ENCODE results near the gene COL5A2.

COL5A2 gene

GRCh38 chr2:189159717-189160116 is 19.8 kb downstream of the COL5A2 start:
- H3K4me3 ChIP-seq (ENCODE audit: low read length): no peak overlapping the region
- H3K4me1 ChIP-seq (ENCODE audit: control insufficient read depth, low read depth, low read length): peaks cover 18% of the 10 kb centered on the region

GRCh38 chr2:189159273-189159672 is 20.3 kb downstream of the COL5A2 start:
- H3K36me3 ChIP-seq (ENCODE audit: control insufficient read depth, low read depth, low read length): no peaks in the 10 kb centered on the region
- no peak overlapping the region for H3K4me3 ChIP-seq (ENCODE audit: low read length)
- no peak overlapping the region for H3K27ac ChIP-seq (ENCODE audit: low read length)
- H3K9ac ChIP-seq (ENCODE audit: low read length): no peak overlapping the region
- no peaks in the 10 kb centered on the region for H3K9me3 ChIP-seq (ENCODE audit: control insufficient read depth, low read depth, low read length)
- H3K4me1 ChIP-seq (ENCODE audit: control insufficient read depth, low read depth, low read length): peaks cover 18% of the 10 kb centered on the region
- H3K27me3 ChIP-seq (ENCODE audit: control insufficient read depth, insufficient read depth, low read length): no peaks in the 10 kb centered on the region

More at GRCh38 chr2:189159717-189160116, 19.8 kb downstream of the COL5A2 start:
- Histone ChIP-seq H3K9ac (ENCODE audit: low read length) (no peak overlapping the region), H3K36me3 (ENCODE audit: control insufficient read depth, low read depth, low read length) (no peaks in the 10 kb centered on the region), H3K9me3 (ENCODE audit: control insufficient read depth, low read depth, low read length) (no peaks in the 10 kb centered on the region), H3K27me3 (ENCODE audit: control insufficient read depth, insufficient read depth, low read length) (no peaks in the 10 kb centered on the region), H3K27ac (ENCODE audit: low read length) (no peak overlapping the region)

GRCh38 chr2:189157939-189158338 is 21.6 kb downstream of the COL5A2 start:
- Histone ChIP-seq H3K4me3 (ENCODE audit: low read length) (no peak overlapping the region), H3K27me3 (ENCODE audit: control insufficient read depth, insufficient read depth, low read length) (no peaks in the 10 kb centered on the region), H3K9me3 (ENCODE audit: control insufficient read depth, low read depth, low read length) (no peaks in the 10 kb centered on the region), H3K36me3 (ENCODE audit: control insufficient read depth, low read depth, low read length) (no peaks in the 10 kb centered on the region), H3K4me1 (ENCODE audit: control insufficient read depth, low read depth, low read length) (peaks cover 6% of the 10 kb centered on the region), H3K9ac (ENCODE audit: low read length) (no peak overlapping the region), H3K27ac (ENCODE audit: low read length) (no peak overlapping the region)

GRCh38 chr2:189157456-189157855 is 22.1 kb downstream of the COL5A2 start:
- Histone ChIP-seq H3K9ac (ENCODE audit: low read length) (no peak overlapping the region), H3K4me3 (ENCODE audit: low read length) (no peak overlapping the region), H3K36me3 (ENCODE audit: control insufficient read depth, low read depth, low read length) (no peaks in the 10 kb centered on the region), H3K4me1 (ENCODE audit: control insufficient read depth, low read depth, low read length) (peaks cover 5% of the 10 kb centered on the region), H3K27ac (ENCODE audit: low read length) (no peak overlapping the region), H3K9me3 (ENCODE audit: control insufficient read depth, low read depth, low read length) (no peaks in the 10 kb centered on the region), H3K27me3 (ENCODE audit: control insufficient read depth, insufficient read depth, low read length) (no peaks in the 10 kb centered on the region)

- Histone ChIP-seq H3K4me3 (ENCODE audit: low read length) (no peak overlapping the region), H3K9ac (ENCODE audit: low read length) (no peak overlapping the region), H3K9me3 (ENCODE audit: control insufficient read depth, low read depth, low read length) (no peaks in the 10 kb centered on the region), H3K27me3 (ENCODE audit: control insufficient read depth, insufficient read depth, low read length) (no peaks in the 10 kb centered on the region), H3K27ac (ENCODE audit: low read length) (no peak overlapping the region), H3K36me3 (ENCODE audit: control insufficient read depth, low read depth, low read length) (no peaks in the 10 kb centered on the region), H3K4me1 (ENCODE audit: control insufficient read depth, low read depth, low read length) (no peaks in the 10 kb centered on the region)
These were observed 23.8 kb downstream of the COL5A2 start for GRCh38 chr2:189155795-189156194.

- H3K27me3 ChIP-seq (ENCODE audit: control insufficient read depth, insufficient read depth, low read length): no peaks in the 10 kb centered on the region
- no peak overlapping the region for H3K9ac ChIP-seq (ENCODE audit: low read length)
- H3K27ac ChIP-seq (ENCODE audit: low read length): no peak overlapping the region
- no peaks in the 10 kb centered on the region for H3K9me3 ChIP-seq (ENCODE audit: control insufficient read depth, low read depth, low read length)
- no peaks in the 10 kb centered on the region for H3K36me3 ChIP-seq (ENCODE audit: control insufficient read depth, low read depth, low read length)
- no peaks in the 10 kb centered on the region for H3K4me1 ChIP-seq (ENCODE audit: control insufficient read depth, low read depth, low read length)
- H3K4me3 ChIP-seq (ENCODE audit: low read length): no peak overlapping the region
These were observed 25.9 kb downstream of the COL5A2 start for GRCh38 chr2:189153619-189154018.

- Histone ChIP-seq H3K36me3 (ENCODE audit: control insufficient read depth, low read depth, low read length) (no peaks in the 10 kb centered on the region), H3K4me3 (ENCODE audit: low read length) (no peak overlapping the region), H3K27me3 (ENCODE audit: control insufficient read depth, insufficient read depth, low read length) (no peaks in the 10 kb centered on the region), H3K9me3 (ENCODE audit: control insufficient read depth, low read depth, low read length) (no peaks in the 10 kb centered on the region), H3K4me1 (ENCODE audit: control insufficient read depth, low read depth, low read length) (no peaks in the 10 kb centered on the region), H3K27ac (ENCODE audit: low read length) (no peak overlapping the region), H3K9ac (ENCODE audit: low read length) (no peak overlapping the region)
These were observed 27.1 kb downstream of the COL5A2 start for GRCh38 chr2:189152483-189152882.

- no peaks in the 10 kb centered on the region for H3K9me3 ChIP-seq (ENCODE audit: control insufficient read depth, low read depth, low read length)
- H3K36me3 ChIP-seq (ENCODE audit: control insufficient read depth, low read depth, low read length): no peaks in the 10 kb centered on the region
- H3K4me3 ChIP-seq (ENCODE audit: low read length): no peak overlapping the region
- no peaks in the 10 kb centered on the region for H3K4me1 ChIP-seq (ENCODE audit: control insufficient read depth, low read depth, low read length)
- no peak overlapping the region for H3K27ac ChIP-seq (ENCODE audit: low read length)
- no peaks in the 10 kb centered on the region for H3K27me3 ChIP-seq (ENCODE audit: control insufficient read depth, insufficient read depth, low read length)
- no peak overlapping the region for H3K9ac ChIP-seq (ENCODE audit: low read length)
These were observed 27.7 kb downstream of the COL5A2 start for GRCh38 chr2:189151906-189152305.

- Histone ChIP-seq H3K27ac (ENCODE audit: low read length) (no peak overlapping the region), H3K4me1 (ENCODE audit: control insufficient read depth, low read depth, low read length) (no peaks in the 10 kb centered on the region), H3K9me3 (ENCODE audit: control insufficient read depth, low read depth, low read length) (no peaks in the 10 kb centered on the region), H3K27me3 (ENCODE audit: control insufficient read depth, insufficient read depth, low read length) (no peaks in the 10 kb centered on the region), H3K9ac (ENCODE audit: low read length) (no peak overlapping the region), H3K36me3 (ENCODE audit: control insufficient read depth, low read depth, low read length) (no peaks in the 10 kb centered on the region), H3K4me3 (ENCODE audit: low read length) (no peak overlapping the region)
These were observed 29.5 kb downstream of the COL5A2 start for GRCh38 chr2:189150033-189150432.

GRCh38 chr2:189147989-189148388 is 31.6 kb downstream of the COL5A2 start:
- Histone ChIP-seq H3K27ac (ENCODE audit: low read length) (no peak overlapping the region), H3K27me3 (ENCODE audit: control insufficient read depth, insufficient read depth, low read length) (no peaks in the 10 kb centered on the region)

GRCh38 chr2:189147361-189147760 is 32.2 kb downstream of the COL5A2 start:
- H3K27ac ChIP-seq (ENCODE audit: low read length): no peak overlapping the region
- H3K9me3 ChIP-seq (ENCODE audit: control insufficient read depth, low read depth, low read length): no peaks in the 10 kb centered on the region
- H3K4me1 ChIP-seq (ENCODE audit: control insufficient read depth, low read depth, low read length): no peaks in the 10 kb centered on the region
- no peaks in the 10 kb centered on the region for H3K36me3 ChIP-seq (ENCODE audit: control insufficient read depth, low read depth, low read length)
- no peaks in the 10 kb centered on the region for H3K27me3 ChIP-seq (ENCODE audit: control insufficient read depth, insufficient read depth, low read length)
- no peak overlapping the region for H3K4me3 ChIP-seq (ENCODE audit: low read length)
- no peak overlapping the region for H3K9ac ChIP-seq (ENCODE audit: low read length)

More at GRCh38 chr2:189147989-189148388, 31.6 kb downstream of the COL5A2 start:
- Histone ChIP-seq H3K36me3 (ENCODE audit: control insufficient read depth, low read depth, low read length) (no peaks in the 10 kb centered on the region), H3K4me3 (ENCODE audit: low read length) (no peak overlapping the region), H3K4me1 (ENCODE audit: control insufficient read depth, low read depth, low read length) (no peaks in the 10 kb centered on the region), H3K9me3 (ENCODE audit: control insufficient read depth, low read depth, low read length) (no peaks in the 10 kb centered on the region), H3K9ac (ENCODE audit: low read length) (no peak overlapping the region)

GRCh38 chr2:189146553-189146952 is 33.0 kb downstream of the COL5A2 start:
- no peak overlapping the region for H3K4me3 ChIP-seq (ENCODE audit: low read length)
- no peaks in the 10 kb centered on the region for H3K27me3 ChIP-seq (ENCODE audit: control insufficient read depth, insufficient read depth, low read length)
- no peak overlapping the region for H3K27ac ChIP-seq (ENCODE audit: low read length)
- H3K4me1 ChIP-seq (ENCODE audit: control insufficient read depth, low read depth, low read length): no peaks in the 10 kb centered on the region
- no peaks in the 10 kb centered on the region for H3K36me3 ChIP-seq (ENCODE audit: control insufficient read depth, low read depth, low read length)
- H3K9me3 ChIP-seq (ENCODE audit: control insufficient read depth, low read depth, low read length): no peaks in the 10 kb centered on the region
- H3K9ac ChIP-seq (ENCODE audit: low read length): no peak overlapping the region
